ENCODE measurements around the gene TMEM181. TPM values are rescaled to one million over a fixed set of nuclear protein-coding genes. Genes with fewer than 3 reads are reported as not detected.

Gene TMEM181
- total and polyA plus RNA-seq, 2 experiments from 2014 or later = 11.9 to 25.2 TPM

DNA sequence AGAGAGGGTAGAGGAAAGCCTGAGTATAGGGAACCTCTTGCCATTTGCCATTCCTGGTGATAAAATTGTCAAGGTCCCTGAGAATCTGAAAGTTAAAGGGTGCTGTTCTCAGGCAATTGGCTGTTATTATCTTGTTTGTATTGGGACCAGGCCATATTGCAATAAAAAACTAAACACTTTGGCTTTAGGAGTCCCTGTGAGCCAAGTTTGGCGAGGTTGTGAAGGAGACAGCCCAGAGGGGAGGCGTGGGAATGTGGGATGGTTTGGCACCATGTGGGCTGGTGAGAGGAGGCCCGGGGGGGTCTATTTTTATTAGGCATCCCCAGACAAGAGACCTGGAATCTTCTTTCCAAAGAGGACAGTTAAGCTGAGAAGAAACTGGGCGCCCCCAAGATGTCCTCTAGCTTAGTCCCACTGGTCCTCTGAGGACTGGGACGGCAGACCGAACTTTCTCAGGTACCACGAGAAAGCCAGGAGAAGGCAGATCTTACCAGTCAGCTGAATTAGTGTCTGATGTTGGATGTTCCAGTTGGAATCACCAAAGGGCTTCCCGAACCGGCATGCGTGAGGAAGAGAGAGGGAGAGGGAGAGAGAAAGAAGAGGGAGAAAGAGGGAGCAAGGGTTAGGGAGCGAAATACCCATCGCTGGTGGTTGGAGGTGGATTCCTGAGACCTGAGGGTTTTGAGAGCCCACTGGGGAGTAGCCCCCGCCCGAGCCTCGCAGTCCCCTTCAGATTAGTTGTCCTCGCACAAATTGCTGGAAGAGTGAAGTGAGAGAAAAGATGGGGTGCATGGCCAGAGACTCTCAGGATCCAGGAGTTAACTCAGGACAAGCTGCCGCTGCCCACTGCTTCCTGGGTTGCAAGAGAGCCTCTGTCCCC, 60.3 kb downstream of the TMEM181 start:
- 0 out of 2 replicates have a peak overlapping the region, but pooled peaks have one; percentile 9 for H3K27ac ChIP-seq (ENCODE audit: low read depth)
- H3K4me3 ChIP-seq = no peak overlapping the region
- Mint-ChIP-seq H3K27me3 (ENCODE audit: insufficient read depth, low read depth, poor library complexity) (peaks cover 8% of the 10 kb centered on the region), H3K27ac (no peak overlapping the region), H3K36me3 (ENCODE audit: low read depth) (peaks cover 69% of the 10 kb centered on the region), H3K4me1 (peaks cover 3% of the 10 kb centered on the region; the same call in 1 of the 3 replicates), H3K4me3 (no peak overlapping the region), H3K9me3 (no peaks in the 10 kb centered on the region; the same call in 2 of the 3 replicates)
- DNase-seq (ENCODE audit: low spot score) (no peak), ATAC-seq (no peak)
- no peaks in the 10 kb centered on the region for H3K27me3 ChIP-seq (ENCODE audit: insufficient read depth)
- H2AFZ ChIP-seq = no peak overlapping the region
- H3K4me1 ChIP-seq (ENCODE audit: insufficient read depth) = no peaks in the 10 kb centered on the region
- no peak for TF ChIP-seq JUNB (IDR thresholded peaks at IDR 0.05; ENCODE audit: unreplicated experiment)
- TF ChIP-seq NANOG (IDR thresholded peaks at IDR 0.05; ENCODE audit: borderline replicate concordance) = no peak
- no peak for TF ChIP-seq CREB1 (CRISPR knock-in tag; IDR thresholded peaks at IDR 0.05; ENCODE audit: low read depth)
- TF ChIP-seq ZNF114 (CRISPR knock-in tag; IDR thresholded peaks at IDR 0.05) = no peak
- TF ChIP-seq EZH2 (IDR thresholded peaks at IDR 0.05; ENCODE audit: low read depth, unreplicated experiment) = no peak
- no peak for TF ChIP-seq ZNF331 (CRISPR knock-in tag; IDR thresholded peaks at IDR 0.05; ENCODE audit: low read depth)
- no peak for TF ChIP-seq ZNF462 (CRISPR knock-in tag; IDR thresholded peaks at IDR 0.05)
- TF ChIP-seq, protein P1, sequence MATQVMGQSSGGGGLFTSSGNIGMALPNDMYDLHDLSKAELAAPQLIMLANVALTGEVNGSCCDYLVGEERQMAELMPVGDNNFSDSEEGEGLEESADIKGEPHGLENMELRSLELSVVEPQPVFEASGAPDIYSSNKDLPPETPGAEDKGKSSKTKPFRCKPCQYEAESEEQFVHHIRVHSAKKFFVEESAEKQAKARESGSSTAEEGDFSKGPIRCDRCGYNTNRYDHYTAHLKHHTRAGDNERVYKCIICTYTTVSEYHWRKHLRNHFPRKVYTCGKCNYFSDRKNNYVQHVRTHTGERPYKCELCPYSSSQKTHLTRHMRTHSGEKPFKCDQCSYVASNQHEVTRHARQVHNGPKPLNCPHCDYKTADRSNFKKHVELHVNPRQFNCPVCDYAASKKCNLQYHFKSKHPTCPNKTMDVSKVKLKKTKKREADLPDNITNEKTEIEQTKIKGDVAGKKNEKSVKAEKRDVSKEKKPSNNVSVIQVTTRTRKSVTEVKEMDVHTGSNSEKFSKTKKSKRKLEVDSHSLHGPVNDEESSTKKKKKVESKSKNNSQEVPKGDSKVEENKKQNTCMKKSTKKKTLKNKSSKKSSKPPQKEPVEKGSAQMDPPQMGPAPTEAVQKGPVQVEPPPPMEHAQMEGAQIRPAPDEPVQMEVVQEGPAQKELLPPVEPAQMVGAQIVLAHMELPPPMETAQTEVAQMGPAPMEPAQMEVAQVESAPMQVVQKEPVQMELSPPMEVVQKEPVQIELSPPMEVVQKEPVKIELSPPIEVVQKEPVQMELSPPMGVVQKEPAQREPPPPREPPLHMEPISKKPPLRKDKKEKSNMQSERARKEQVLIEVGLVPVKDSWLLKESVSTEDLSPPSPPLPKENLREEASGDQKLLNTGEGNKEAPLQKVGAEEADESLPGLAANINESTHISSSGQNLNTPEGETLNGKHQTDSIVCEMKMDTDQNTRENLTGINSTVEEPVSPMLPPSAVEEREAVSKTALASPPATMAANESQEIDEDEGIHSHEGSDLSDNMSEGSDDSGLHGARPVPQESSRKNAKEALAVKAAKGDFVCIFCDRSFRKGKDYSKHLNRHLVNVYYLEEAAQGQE (IDR thresholded peaks at IDR 0.05; ENCODE audit: unreplicated experiment) = no peak
- no peak for TF ChIP-seq POLR2AphosphoS5 (IDR thresholded peaks at IDR 0.05; ENCODE audit: low read depth)
- TF ChIP-seq EZH2phosphoT487 (IDR thresholded peaks at IDR 0.05; ENCODE audit: unreplicated experiment) = no peak
- no peak for TF ChIP-seq STAT1 (IDR thresholded peaks at IDR 0.05; ENCODE audit: unreplicated experiment)
- no peak for TF ChIP-seq ETS1 (IDR thresholded peaks at IDR 0.05)
- peaks cover 9% of the 10 kb centered on the region; the same call in 1 of the 2 replicates for H3K79me2 ChIP-seq (replicated peaks; ENCODE audit: insufficient read depth)
- H3K36me3 ChIP-seq (ENCODE audit: insufficient read depth) = peaks cover 7% of the 10 kb centered on the region
- H4K20me1 ChIP-seq (replicated peaks; ENCODE audit: insufficient read depth) = peaks cover 3% of the 10 kb centered on the region
- no peaks in the 10 kb centered on the region for H3F3A ChIP-seq (replicated peaks; ENCODE audit: low read depth)
- no peak overlapping the region for H3K4me2 ChIP-seq
- no peaks in the 10 kb centered on the region for H3K9me2 ChIP-seq (ENCODE audit: insufficient read depth)

Measured in GM23338 (cell line).